ENCODE measurements around the gene RHOBTB3. TPM values are rescaled to one million over a fixed set of nuclear protein-coding genes. Genes with fewer than 3 reads are reported as not detected.

RHOBTB3 gene
- total RNA-seq, 4 donors from 2014 or later = 40.1 to 95.7 (median 71.0) TPM

DNA sequence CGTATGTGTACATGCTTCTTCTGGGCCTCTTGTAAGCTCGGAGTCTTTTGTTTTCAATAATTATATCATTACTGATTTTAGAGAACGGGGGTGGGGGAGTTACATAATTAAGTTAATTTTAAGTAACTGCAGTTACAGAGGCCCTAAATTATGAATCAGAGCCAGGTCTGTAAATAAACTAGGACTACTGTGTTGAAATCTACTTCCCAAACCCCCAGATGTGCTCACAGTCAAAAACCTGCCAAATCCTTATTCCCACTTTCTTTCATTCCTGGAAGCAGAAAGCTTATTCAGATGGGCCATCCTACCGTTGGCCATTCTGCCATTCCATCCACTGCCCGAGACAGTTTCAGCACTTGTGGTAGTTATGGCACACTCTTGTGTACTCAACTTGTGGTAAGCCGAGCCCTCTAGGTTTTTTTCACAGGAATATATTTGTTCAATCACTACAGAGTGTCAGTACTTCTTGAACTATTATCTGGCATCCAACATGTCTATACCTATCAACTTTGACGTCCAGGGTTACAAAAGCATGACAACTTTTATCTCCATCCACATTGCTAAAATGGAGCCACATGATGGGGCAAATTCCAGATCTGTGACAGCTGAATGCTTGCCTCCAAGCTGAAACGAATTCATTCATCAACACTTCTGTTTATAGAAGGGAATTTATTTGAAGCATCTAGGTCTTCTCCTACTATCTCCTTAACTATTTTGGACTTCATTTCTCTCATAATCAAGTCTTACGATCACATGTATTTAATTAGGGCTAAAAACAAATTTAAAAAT is 53.6 kb downstream of the RHOBTB3 start:
- DNase-seq = no peak
- peaks cover 0 to 23% (median 0%) of the 10 kb centered on the region in 3 donors for H3K36me3 ChIP-seq
- no peaks in the 10 kb centered on the region for H3K9me3 ChIP-seq
- H3K4me1 ChIP-seq = peaks cover 0 to 6% (median 0%) of the 10 kb centered on the region in 4 donors
- H3K27ac ChIP-seq = no peak overlapping the region
- no peaks in the 10 kb centered on the region for H3K27me3 ChIP-seq
- TF ChIP-seq, protein P1, sequence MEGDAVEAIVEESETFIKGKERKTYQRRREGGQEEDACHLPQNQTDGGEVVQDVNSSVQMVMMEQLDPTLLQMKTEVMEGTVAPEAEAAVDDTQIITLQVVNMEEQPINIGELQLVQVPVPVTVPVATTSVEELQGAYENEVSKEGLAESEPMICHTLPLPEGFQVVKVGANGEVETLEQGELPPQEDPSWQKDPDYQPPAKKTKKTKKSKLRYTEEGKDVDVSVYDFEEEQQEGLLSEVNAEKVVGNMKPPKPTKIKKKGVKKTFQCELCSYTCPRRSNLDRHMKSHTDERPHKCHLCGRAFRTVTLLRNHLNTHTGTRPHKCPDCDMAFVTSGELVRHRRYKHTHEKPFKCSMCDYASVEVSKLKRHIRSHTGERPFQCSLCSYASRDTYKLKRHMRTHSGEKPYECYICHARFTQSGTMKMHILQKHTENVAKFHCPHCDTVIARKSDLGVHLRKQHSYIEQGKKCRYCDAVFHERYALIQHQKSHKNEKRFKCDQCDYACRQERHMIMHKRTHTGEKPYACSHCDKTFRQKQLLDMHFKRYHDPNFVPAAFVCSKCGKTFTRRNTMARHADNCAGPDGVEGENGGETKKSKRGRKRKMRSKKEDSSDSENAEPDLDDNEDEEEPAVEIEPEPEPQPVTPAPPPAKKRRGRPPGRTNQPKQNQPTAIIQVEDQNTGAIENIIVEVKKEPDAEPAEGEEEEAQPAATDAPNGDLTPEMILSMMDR (IDR thresholded peaks at IDR 0.05) = no peak
- TF ChIP-seq POLR2A (IDR thresholded peaks at IDR 0.05) = no peak
- H3K4me3 ChIP-seq = no peak overlapping the region

DNA sequence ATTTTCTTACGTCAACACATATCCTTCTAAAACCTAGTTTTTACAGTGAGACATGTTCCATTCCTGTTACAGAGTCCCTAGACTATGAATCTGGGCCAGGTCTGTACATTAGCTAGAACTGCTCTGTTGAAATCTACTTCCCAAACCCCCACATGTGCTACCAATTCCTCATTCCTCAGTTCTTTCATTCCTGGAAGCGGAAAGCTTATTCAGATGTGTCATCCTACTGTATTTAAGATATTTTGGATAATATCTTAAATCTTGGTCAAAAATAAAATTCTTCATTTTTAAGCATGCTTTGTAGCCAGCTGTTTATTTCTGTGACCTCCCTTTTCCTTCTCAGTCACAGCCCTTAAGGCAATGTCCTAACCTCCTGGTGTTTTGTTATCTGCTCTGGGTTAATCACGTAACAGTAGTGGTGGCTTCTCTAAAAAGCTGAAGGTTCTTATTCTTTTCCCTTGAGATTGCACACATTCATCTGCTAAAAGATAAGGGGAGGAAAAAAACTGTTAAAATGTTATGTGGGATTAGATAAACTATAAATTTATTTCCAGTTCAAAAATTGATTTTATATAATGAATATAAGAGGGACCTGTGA is 55.8 kb downstream of the RHOBTB3 start:
- TF ChIP-seq, protein P1 (IDR thresholded peaks at IDR 0.05) = no peak
- no peak for TF ChIP-seq POLR2A (IDR thresholded peaks at IDR 0.05)
- no peaks in the 10 kb centered on the region for H3K9me3 ChIP-seq
- no peaks in the 10 kb centered on the region for H3K27me3 ChIP-seq
- H3K36me3 ChIP-seq = peaks cover 0 to 29% (median 0%) of the 10 kb centered on the region in 3 donors
- no peak overlapping the region for H3K27ac ChIP-seq
- peaks cover 0 to 8% (median 0%) of the 10 kb centered on the region in 4 donors for H3K4me1 ChIP-seq
- no peak overlapping the region for H3K4me3 ChIP-seq
- DNase-seq = no peak

DNA sequence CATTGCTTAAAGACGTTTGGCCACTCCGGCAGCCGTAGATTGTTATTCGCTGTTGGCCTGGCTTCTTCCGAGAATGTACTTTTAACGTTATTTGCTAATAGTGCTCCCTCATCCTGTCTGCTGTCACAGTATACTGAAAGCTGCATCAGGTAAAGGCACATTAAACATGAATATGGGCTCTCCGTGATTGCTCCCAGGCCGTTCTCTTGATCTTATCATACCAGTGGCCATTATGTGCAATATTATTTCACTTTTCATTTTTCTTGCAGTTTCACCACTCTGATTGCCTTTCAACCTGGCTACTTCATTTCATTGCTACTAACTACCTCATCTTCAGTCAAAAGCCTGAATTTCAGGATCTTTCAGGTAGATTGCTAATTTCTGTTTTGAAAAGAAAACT is 57.4 kb downstream of the RHOBTB3 start:
- no peaks in the 10 kb centered on the region for H3K9me3 ChIP-seq
- H3K4me1 ChIP-seq = peaks cover 0 to 8% (median 0%) of the 10 kb centered on the region in 4 donors
- DNase-seq = no peak
- peaks cover 0 to 38% (median 0%) of the 10 kb centered on the region in 3 donors for H3K36me3 ChIP-seq
- TF ChIP-seq POLR2A (IDR thresholded peaks at IDR 0.05) = no peak
- TF ChIP-seq, protein P1 (IDR thresholded peaks at IDR 0.05) = no peak
- H3K27ac ChIP-seq = no peak overlapping the region
- no peaks in the 10 kb centered on the region for H3K27me3 ChIP-seq
- no peak overlapping the region for H3K4me3 ChIP-seq

DNA sequence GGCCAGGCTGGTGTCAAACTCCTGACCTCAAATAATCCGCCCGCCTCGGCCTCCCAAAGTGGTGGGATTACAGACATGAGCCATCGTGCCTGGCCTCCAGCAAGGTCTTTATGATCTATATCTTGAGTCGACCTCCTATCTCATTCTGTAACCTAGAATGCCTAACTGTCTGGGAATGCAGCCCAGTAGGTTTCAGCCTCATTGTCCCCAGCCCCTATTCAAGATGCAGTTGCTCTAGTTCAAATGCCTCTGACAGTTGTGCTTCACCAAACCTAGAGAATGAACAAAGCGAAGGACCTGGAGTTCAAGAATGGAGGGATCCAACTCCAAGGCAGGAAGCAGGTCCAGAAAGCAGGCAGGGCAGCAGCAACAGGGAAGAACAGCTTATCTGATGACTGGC is 60.6 kb downstream of the RHOBTB3 start:
- Histone ChIP-seq H3K4me1 (peaks cover 0 to 8% (median 0%) of the 10 kb centered on the region in 4 donors), H3K27ac (no peak overlapping the region), H3K9me3 (no peaks in the 10 kb centered on the region), H3K36me3 (peaks cover 0 to 23% (median 0%) of the 10 kb centered on the region in 3 donors), H3K27me3 (no peaks in the 10 kb centered on the region), H3K4me3 (no peak overlapping the region)
- TF ChIP-seq, protein P1 (IDR thresholded peaks at IDR 0.05) = no peak
- TF ChIP-seq POLR2A (IDR thresholded peaks at IDR 0.05) = no peak
- no peak for DNase-seq

DNA sequence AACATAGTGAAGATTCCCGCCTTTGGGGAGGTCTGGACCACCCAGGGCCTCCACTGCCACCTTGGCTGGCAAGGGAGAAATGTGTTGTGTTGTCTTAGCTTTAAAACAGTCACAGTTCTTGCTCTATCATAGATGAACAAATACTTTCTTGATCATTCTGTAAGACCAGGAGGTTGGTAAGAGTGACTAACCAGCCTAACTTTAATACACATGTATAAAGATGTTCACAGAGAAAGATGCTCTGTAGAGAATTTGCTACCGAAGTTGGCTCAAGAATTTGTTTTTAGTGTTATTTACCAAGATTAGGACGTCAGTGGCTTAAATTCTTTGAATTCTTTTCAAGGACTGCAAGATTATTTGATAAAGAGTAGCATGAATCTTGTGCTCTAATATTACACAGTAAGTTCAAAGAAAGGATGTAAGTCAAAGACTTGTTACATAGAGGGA is 63.0 kb downstream of the RHOBTB3 start:
- Histone ChIP-seq H3K27ac (no peak overlapping the region), H3K36me3 (peaks cover 0 to 14% (median 0%) of the 10 kb centered on the region in 3 donors)

More for the DNA sequence above, 63.0 kb downstream of the RHOBTB3 start:
- Histone ChIP-seq H3K4me1 (peaks cover 0 to 9% (median 0%) of the 10 kb centered on the region in 4 donors), H3K9me3 (no peaks in the 10 kb centered on the region), H3K27me3 (no peaks in the 10 kb centered on the region), H3K4me3 (no peak overlapping the region)
- no peak for DNase-seq
- TF ChIP-seq, protein P1 (IDR thresholded peaks at IDR 0.05) = no peak
- no peak for TF ChIP-seq POLR2A (IDR thresholded peaks at IDR 0.05)
